GM12872 (cell line): Measurements from ENCODE around the gene SCNN1B.

ENCODE experiments used
- TF ChIP-seq, protein P1 (sequence below): IDR thresholded peaks from 3 replicates; pipeline ENCODE4 v1.5.1; 2011; ENCODE audit warnings: low read depth, mild to moderate bottlenecking, low read length, moderate library complexity; ENCODE audit not compliant: insufficient read depth

SCNN1B gene

DNA sequence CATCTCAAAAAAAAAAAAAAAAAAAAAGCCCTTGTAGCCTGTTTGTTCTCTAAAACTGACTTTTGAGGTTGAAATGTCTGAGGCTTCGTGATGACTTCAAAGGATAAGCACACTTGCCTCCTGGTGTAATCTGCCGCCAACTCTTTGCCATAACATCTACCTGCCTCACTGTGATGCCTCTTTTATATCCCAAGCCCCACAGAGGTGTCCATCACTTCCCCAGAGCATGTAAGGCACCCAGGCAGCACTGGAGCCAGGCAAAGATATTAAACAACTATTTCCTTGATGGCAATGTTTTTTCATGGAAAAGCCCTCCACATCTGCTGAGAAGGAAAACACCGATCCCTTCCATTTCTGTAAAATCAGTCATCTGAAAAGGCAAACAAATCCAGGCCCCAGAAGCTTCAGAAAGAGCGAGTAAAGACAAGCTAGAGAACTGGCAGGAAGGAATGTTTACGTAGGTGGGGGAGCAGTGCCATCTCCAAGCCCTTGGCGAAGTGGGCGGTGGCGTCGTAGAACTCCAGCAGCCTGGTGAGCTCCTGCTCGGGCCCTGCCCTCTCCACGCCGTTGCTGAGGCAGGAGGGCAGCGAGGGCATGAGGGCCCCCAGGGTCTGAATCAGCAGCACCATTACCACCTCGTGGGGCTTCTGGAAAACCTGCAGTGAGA lies 122.3 kb downstream of the SCNN1B start:
- TF ChIP-seq, protein P1, sequence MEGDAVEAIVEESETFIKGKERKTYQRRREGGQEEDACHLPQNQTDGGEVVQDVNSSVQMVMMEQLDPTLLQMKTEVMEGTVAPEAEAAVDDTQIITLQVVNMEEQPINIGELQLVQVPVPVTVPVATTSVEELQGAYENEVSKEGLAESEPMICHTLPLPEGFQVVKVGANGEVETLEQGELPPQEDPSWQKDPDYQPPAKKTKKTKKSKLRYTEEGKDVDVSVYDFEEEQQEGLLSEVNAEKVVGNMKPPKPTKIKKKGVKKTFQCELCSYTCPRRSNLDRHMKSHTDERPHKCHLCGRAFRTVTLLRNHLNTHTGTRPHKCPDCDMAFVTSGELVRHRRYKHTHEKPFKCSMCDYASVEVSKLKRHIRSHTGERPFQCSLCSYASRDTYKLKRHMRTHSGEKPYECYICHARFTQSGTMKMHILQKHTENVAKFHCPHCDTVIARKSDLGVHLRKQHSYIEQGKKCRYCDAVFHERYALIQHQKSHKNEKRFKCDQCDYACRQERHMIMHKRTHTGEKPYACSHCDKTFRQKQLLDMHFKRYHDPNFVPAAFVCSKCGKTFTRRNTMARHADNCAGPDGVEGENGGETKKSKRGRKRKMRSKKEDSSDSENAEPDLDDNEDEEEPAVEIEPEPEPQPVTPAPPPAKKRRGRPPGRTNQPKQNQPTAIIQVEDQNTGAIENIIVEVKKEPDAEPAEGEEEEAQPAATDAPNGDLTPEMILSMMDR: no peak

DNA sequence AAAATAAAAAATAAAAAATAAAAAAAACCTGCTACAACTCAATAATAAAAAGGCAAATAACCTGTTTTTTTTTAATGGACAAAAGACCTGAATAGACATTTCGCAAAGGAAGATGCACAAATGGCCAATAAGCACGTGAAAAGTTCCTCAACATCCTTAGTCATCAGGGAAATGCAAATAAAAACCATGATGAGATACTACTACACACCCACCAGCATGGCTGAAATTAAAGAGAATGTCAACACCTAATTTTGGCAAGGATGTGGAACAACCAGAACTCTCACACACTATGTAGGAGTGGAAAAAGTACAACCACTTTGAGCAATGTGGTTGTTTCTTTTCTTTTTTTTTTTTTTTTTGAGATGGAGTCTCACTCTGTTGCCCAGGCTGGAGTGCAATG lies 126.2 kb downstream of the SCNN1B start:
- TF ChIP-seq, protein P1: no peak
